HG02973 (cell line): ENCODE measurements around the gene GPR158.

Source experiments
- ATAC-seq: cut with Tn5 transposase; IDR thresholded peaks from one replicate; pipeline ENCODE4 v1.9.1; 2021; ENCODE audit warnings: moderate library complexity; ENCODE audit not compliant: unreplicated experiment

GPR158 gene

DNA sequence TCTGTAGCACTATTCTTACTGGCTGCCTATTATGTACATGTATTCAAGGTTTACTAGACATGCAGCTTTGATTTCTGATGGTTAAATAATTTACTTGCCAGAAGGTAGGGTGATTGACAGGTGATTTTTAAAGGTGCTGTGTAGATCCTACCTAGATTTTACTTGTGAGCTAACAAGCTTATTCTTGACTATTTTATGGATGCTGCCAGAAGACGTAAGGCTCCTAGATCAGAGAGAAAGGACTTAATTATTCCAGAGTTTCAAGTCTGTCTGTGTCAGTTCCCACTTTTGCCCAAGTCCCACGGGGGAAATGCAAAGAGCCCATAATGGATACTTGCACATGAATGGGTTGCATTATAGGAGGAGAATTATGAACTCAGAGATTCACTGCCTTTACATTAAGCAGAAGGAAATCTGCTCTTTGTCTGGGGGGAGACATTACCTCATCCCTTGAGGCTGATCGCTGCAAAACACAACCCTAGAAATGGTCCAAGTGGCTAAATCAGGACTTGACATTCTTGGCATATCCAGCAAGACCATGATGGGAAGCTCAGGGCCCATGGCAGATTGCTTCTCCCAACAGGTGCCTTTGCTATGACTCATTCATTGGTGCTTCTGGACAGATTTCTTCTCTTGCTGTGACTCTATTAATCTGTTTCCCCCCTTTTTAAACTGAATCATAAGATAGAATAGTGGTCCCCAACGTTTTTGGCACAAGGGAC lies 32.1 kb downstream of the GPR158 start:
- no peak for ATAC-seq

DNA sequence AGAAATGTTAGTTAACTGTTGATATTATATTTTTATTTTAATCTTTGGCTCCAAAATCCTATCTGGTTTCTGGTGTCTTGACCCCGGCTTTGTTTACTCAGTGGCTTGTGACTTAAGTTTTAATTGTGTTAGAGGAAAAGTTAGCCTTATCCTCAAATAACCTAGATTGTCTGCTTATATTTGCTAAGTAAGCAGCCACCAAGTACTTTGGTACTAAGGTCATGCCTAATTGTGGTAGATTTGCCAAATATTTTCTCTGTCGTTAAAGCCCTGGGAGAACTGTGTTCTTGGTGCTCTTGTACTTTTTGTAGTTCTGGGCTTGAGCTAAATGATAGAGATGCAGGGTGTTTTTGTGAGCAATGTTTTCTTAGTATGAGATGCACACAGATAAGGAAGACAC lies 34.8 kb downstream of the GPR158 start:
- no peak for ATAC-seq

DNA sequence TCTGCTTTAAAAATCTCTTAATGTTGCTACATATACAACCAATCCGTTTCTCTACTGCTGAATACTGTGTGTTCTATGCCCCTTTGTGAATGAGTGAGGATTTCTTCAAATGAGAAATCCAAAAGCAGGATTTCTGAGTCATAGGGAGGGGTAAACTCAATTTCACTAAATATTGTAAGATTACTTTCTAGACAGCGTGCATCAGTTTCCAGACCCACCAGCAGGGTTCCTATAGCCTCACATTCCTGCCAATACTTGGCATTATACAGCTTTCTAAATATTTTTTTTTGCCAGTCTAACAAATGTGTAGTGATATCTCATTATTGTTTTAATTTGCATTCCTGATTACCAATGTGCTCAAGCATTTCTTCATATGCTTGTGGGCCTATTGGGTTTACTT lies 35.5 kb downstream of the GPR158 start:
- ATAC-seq: no peak

DNA sequence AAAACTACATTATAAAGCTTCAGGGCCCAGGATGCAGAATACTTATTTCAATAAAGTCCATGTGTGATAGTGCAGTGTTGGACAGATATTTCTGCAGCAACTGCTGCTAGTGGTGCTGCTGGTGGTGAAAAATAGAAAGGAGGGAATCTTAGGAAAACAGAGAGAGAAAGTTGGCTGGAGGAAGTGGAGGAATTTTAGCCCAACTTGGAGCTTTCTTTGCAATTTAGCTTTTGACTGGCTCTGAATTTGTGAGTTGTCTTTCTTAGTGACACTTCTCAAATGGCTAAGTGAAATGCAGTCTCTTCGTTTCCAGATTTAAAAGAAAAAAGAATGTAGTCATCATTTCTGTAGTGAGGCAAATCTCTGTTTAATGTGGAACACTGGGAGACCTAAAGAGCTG lies 45.4 kb downstream of the GPR158 start:
- ATAC-seq: no peak

DNA sequence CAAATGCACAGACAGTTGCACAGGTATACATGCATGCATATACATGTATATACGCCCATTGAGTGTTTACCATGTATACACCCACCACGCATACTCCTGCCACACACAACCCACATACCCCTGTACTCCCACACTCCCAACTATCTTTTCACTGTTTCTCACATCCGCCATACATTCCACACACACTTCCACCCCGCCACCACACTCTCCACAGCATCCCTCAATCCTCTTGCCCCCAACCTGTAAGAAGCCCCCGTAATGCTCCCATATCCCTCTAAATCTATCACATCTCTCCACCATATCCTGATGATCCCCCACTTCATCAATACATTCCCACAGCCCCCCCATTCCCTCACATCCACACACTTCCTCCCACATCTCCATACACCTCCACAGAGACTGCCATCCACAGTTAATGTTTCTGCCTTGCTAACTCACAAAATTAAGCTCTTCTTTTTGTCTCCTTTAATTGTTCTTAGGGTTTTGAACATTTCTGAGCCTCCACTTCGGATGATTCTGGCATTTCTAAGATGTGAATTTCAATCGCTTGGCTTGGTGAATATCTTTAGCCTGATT lies 47.4 kb downstream of the GPR158 start:
- ATAC-seq: no peak

DNA sequence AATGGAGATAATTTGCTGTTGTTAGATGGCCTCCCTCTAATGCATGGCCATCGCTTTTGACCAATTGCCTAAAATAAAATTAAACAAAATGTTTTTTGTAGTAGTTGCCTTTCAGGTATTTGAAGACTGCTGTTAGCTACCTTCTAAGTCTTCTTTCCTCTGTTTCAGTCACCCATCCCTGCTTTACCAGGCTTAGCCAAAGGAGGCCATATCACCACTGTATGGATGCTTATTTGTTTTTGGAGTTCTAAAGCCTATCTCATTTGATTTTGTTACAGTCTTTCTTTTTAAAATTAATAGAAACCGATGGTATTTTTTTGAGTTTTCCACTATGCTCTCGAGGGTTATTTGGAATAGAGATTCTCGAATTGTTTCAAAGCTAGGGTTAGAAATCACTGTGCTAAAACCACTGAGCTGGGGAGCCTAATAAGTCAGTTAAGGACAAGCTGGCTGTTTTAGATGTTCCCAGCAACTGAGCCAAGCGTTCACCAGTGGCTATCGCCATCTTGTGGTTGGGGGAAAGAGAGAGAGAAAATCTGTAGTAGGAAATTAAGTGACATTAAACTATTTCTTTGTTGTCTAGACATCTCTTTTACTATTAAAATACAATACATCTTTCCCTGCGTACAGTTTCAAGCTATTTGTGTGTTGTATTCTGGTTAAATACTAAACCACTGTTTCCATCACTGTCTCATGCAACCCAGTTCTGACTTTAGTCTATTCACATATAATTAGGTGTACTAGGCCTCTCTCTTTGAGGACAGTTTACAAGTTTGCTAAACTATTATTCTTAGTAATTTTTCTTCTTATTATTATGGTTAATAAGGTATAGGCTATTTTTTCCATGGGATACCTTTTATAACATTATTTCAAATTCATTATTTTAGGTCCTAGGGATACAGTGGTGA lies 52.2 kb downstream of the GPR158 start:
- no peak for ATAC-seq

DNA sequence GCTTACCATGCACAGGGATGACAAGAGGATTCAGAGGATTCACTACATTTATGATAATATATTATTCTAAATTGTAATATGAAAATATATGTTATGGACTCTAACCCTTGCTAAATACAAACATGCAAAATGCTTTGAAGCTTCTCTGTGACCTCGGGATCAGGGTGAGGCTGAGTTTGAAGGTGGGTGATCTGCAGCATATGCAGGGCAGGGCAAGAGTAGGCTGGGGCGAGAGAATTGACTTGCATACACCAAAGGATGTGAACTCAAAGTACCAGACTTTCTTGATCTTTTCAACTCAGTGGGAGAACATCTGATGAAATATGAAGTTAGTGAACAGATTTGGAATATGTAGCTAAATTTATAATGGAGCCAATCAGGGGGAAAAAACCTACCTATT lies 57.0 kb downstream of the GPR158 start:
- ATAC-seq: no peak

DNA sequence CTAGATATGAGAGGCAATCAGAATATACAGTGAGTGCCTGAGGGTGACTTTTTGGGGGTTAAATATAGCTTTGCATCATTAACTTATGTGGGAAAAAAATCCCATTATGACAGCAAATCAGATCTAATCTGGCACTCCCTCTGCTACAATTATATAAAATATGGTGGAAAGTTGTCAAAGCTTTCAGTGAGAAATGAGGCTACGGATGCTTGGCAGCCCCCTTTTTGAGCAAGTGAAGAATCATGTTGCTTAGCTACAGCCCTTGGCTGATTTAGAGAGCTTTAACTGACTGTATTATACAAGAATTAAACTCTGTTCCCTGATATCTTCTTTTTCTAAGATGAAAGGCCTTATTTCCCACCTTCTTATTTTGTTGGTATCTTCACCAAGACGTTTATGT lies 57.4 kb downstream of the GPR158 start:
- ATAC-seq: no peak

DNA sequence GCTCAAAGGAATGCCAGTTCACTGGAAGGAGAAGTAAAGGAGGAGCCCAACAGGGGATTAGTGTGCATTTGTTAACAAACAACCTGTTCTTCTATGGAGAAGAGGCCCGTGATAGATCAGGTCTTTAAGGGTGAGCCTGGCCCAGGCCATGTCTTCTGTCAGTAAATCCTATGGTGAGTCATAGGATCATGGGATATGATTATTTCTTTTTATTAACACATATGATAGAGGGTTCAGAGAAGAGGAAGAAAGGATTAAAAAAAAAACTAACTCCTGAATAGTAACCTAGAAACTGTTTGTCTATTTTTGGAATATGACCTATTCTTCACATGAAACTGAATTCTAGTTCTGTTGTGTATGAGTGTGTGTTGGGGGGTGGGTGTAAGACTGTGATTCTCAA lies 70.4 kb downstream of the GPR158 start:
- no peak for ATAC-seq

DNA sequence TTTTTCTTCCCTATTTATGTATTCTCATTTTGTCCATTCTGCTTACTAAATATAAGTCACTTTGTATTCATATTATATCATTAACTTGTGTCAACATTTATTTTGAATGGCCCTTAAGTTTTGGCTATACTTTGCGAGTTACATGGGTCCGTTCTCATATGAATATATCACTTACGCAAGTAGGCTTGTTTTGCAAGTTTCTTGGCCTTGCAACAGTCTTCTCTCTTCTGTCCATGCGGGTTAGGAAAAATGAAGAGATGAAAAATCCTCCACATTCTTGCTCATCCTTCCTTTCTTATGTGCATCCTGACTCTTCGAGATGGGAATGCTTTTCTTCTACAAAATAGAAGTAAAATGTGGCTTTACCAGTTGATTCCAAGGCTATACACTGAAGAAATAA lies 82.8 kb downstream of the GPR158 start:
- no peak for ATAC-seq

DNA sequence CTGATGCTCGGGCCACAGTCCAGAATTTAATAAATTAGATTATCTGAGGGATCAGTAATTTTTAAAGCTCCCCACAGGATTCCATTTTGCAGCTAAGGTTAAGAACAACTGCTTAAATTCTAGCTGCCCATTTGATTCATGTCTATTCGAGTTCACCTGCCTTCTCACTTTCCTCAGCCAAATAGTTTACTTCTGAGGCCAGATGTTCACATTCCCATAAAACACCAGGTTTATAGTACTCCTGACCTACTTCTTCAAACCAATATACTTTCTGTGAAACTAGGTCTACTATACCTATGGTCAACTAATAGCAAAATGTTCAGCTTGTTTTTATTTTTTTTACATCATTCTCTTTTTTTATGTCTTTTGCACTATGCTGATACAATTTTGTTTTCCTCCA lies 86.3 kb downstream of the GPR158 start:
- no peak for ATAC-seq

DNA sequence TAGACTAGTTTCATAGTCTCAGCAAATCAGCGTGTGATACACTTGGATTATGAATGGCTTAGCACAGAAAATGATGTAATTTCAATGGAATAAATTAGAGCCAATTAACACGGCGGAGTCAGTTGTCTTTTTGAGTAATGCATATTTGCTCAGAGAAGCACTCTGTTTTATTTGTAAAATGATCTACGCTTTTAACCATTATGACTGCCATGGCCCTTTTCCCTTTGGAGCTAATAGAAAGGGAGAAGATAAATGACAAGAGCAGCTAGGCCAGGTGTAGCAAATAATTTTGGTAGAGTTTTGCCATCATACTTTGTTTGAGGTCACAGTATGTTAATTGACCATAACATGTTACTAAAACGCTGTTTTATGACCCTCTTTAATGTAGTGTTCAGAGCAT lies 86.8 kb downstream of the GPR158 start:
- no peak for ATAC-seq

DNA sequence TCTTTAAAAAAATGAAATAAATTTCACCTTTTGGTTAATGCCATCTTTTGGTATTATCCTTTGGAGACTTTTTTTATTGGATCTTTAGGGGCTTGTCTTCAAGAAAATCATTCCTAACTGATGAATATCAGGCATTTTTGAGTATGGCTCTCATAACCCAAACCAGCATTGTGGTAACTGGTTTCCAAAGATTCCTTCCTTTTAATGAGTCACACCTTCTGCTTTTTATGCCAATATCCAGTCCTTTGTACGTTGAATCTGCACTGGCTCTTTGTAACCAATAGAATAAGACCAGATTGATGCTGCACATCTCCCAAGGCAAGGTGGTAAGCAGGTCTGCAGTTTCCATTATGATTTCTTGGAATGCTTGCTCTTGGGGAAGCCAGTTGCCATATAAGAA lies 89.1 kb downstream of the GPR158 start:
- ATAC-seq: no peak

DNA sequence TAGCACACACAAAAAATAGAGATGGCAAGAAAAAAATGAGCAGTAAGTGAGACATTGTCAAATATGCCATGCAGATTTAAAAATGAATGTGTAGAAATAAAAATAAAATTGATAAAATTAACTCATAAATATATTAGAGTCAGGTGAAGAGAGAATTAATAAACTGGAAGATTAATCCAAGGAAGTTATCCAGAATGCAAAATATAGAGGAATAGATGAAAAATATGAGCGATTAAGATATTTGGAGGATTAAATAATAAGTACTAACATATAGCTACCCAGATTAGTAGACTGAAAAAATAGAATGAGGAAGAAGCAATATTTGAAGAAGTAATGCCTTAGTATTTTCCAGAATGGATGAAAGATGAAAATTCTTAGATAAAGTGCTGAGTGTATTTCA lies 103.4 kb downstream of the GPR158 start:
- no peak for ATAC-seq

DNA sequence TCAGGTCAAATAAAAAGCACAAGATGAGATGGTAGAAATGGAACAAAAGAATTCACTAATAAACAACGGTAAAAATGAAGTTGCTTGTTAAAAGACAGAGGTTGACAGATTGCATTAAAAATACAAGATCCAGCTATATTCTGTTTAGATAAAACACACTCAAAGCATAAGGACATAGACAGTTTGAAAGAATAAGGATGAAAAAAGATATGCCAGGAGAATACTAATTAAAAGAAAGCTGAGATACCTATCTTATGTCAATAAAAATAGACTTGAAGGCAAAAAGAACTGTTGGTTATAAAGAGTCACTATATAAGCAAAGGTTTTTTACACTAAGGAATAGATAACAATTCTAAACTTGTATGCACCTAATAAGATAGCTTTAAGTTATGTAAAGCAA lies 105.3 kb downstream of the GPR158 start:
- no peak for ATAC-seq

DNA sequence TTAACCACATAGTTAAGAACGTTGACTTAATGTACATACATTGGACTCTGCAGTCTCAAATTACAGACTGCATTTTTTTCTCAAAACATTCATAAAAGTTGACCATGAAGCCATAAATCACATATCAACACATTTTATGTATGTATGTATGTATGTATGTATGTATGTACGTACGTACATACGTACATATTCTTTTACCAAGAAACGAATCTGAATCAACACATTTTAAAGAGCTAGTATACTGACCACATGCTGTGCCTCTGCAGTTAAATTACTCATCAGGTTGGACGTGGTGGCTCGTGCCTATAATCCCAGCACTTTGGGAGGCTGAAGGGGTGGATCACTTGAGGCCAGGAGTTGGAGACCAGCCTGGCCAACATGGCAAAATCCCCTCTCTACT lies 105.8 kb downstream of the GPR158 start:
- no peak for ATAC-seq

DNA sequence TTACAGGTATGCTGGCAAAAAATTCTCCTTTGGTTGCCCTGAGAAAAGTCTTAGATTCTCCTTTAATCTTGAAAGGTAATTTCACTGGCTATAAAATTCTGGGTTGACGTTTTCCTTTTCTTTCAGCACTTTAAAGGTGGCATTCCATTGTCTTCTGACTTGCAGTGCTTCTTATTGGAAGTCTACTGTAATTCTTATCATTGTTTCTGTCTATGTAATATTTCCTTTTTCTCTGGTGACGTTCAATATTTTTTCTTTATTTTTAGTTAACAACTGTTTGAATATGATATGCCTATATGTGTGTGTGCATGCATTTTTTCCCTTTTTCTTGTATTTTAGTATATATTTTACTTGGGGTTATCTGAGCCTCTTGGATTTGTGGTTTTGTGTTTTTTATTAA lies 111.0 kb downstream of the GPR158 start:
- no peak for ATAC-seq

DNA sequence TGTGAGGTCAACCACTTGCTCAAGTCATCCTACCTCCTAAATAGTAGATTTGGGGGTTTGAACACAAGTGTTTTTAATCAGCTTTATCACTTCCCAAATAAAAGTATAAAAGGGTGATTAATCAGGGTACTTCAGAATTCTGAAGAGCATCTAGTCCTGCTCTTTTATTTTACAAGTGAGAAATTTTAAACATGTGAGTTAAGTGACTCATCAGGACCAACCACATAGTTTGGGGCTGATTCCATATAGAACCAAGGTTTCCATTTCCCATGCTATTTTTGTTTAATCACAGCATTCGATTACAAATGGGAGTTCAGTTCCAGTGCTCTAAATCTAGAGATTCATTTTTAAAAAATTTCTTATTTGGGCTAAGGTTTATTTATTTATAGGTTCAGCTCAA lies 113.4 kb downstream of the GPR158 start:
- no peak for ATAC-seq

DNA sequence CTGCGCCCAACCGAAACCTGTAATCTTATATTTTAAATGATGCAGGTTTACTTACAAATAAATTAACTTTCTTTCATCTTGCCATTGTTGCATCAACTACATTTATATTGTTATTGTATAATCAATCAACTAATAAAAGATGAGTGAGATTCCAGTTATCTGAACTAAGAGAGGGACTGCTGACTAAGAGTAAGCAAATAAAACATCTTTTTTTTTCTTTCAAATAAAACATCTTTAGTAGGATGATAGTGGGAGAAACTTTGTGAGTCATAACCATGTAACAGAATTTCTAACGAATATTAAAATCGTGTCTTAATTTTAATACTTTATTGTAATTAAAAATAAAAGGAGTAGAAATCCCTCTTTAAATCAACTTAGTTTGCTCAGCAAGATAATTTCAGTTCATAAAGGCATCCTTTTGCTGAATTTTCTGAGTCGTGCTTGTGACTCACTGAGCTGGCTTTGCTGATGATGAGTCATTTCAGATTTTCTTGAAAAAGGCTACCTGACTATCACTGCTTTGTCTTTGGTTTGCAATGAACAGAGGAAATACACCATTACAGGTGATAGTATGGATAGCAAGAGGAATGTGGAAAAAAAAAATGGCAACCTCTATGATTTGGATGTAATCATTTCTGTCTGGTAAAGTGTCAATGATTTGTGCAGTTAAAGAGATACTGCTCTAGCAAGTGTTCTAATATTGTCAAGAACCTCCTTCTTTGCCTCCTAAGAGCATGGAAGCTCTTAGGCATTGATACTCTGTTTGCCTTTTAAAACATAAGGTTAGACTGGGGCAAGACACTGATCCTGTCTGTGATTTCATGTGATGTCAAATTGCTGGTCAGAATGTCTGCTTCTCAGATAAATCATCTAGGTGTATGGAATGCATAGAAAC lies 119.5 kb downstream of the GPR158 start:
- no peak for ATAC-seq

DNA sequence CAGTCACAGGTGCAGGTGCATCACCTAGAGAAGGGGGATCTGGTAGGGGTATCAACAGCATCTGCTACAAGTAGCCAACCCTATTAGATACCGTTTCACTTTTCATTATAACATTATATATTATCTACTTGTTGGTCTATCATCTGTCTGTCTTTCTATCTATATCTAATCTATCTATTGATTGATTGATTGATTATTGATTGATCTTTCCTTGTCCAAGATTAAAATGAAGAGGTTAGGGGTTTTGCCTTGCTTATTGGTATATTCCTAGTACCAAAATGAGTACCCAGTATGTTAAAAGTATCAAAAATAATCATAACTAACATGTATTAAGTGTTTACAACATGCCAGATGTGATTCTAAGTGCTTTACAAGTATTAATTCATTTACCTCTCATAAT lies 121.5 kb downstream of the GPR158 start:
- ATAC-seq: no peak

DNA sequence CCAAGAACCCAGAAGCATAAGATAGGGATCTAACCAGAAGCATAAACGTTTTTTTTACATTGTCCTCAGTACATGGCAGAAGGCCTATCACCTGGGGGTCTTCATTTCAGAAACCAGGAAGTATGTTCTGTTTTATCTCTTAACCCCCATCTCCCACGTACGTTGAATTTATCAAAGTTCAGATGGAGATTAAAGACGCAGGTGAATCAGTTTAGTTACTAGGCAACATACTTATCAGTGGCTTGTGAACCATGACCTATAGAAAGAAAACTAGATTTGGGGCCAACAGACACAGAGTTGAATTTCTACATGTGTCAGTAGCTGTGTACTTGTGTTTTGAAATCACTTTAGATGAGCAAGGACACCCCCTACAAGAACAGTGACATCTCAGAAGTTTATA lies 122.7 kb downstream of the GPR158 start:
- no peak for ATAC-seq
